HepG2 (cell line): Measurements from ENCODE around the gene APOA1. TPM values are rescaled to one million over a fixed set of nuclear protein-coding genes. Genes with fewer than 3 reads are reported as not detected.

Experiments used
- CAMTA2 ChIP-seq: sonication (generic); formaldehyde crosslinking; IDR thresholded peaks from 2 replicates; pipeline ENCODE4 v1.4.0; 2020; ENCODE audit warnings: mild to moderate bottlenecking, missing genetic modification reagents, borderline replicate concordance
- CBX1 ChIP-seq: IDR thresholded peaks from one replicate; pipeline ENCODE4 v1.6.1; 2016; ENCODE audit warnings: antibody characterized with exemption, low read depth
- ETV6 ChIP-seq: sonication (generic); formaldehyde crosslinking; conservative IDR thresholded peaks from 2 replicates; pipeline ENCODE4 v1.4.0; 2020; ENCODE audit warnings: missing genetic modification reagents
- EZH2 ChIP-seq: conservative IDR thresholded peaks from 2 replicates; pipeline ENCODE4 v1.6.1; 2012; ENCODE audit warnings: mild to moderate bottlenecking, low read depth, low read length, moderate library complexity
- HMG20A ChIP-seq: IDR thresholded peaks from 2 replicates; pipeline ENCODE4 v1.6.1; 2016; ENCODE audit warnings: borderline replicate concordance
- JUNB ChIP-seq: sonication (generic); formaldehyde crosslinking; IDR thresholded peaks from 2 replicates; pipeline ENCODE4 v1.8.0; 2022; ENCODE audit warnings: missing genetic modification reagents, mild to moderate bottlenecking, borderline replicate concordance
- MXD3 ChIP-seq: IDR thresholded peaks from 2 replicates; pipeline ENCODE4 v1.6.1; 2016; ENCODE audit warnings: mild to moderate bottlenecking, missing biosample characterization, missing genetic modification reagents
- NR3C1 ChIP-seq: sonication (generic); formaldehyde crosslinking; IDR thresholded peaks from 2 replicates; pipeline ENCODE4 v1.4.0; 2020; ENCODE audit warnings: missing genetic modification reagents
- RXRA ChIP-seq: sonication (generic); formaldehyde crosslinking; IDR thresholded peaks from 2 replicates; pipeline ENCODE4 v1.5.1; 2020; ENCODE audit warnings: missing genetic modification reagents
- SKIL ChIP-seq: sonication (generic); formaldehyde crosslinking; IDR thresholded peaks from 2 replicates; pipeline ENCODE4 v1.8.0; 2022; ENCODE audit warnings: missing genetic modification reagents, mild to moderate bottlenecking, moderate library complexity, borderline replicate concordance
- SMAD1 ChIP-seq: sonication (generic); formaldehyde crosslinking; IDR thresholded peaks from 2 replicates; pipeline ENCODE4 v1.4.0; 2020; ENCODE audit warnings: missing genetic modification reagents, low read depth, mild to moderate bottlenecking, borderline replicate concordance
- SP5 ChIP-seq: IDR thresholded peaks from 2 replicates; pipeline ENCODE4 v1.6.1; 2016; ENCODE audit warnings: low read depth, borderline replicate concordance
- SUZ12 ChIP-seq: fragments of 150-350 bp; IDR thresholded peaks from 2 replicates; pipeline ENCODE4 v1.6.1; 2014; ENCODE audit warnings: low read depth, low read length
- ZBTB7B ChIP-seq: sonication (generic); formaldehyde crosslinking; IDR thresholded peaks from 2 replicates; pipeline ENCODE4 v1.4.0; 2020; ENCODE audit warnings: missing genetic modification reagents
- ZNF333 ChIP-seq: sonication (generic); formaldehyde crosslinking; IDR thresholded peaks from 2 replicates; pipeline ENCODE4 v1.4.0; 2020; ENCODE audit warnings: mild to moderate bottlenecking, missing genetic modification reagents, borderline replicate concordance
- ZNF484 ChIP-seq: sonication (generic); formaldehyde crosslinking; IDR thresholded peaks from 2 replicates; pipeline ENCODE4 v1.5.1; 2020; ENCODE audit warnings: mild to moderate bottlenecking, low read depth, missing genetic modification reagents, borderline replicate concordance
- ZNF607 ChIP-seq: sonication (generic); formaldehyde crosslinking; IDR thresholded peaks from 2 replicates; pipeline ENCODE4 v1.5.1; 2020; ENCODE audit warnings: missing genetic modification reagents, mild to moderate bottlenecking, borderline replicate concordance
- polyA plus RNA-seq, 8 experiments: library from polyadenylated mRNA; depleted of rRNA in 3 of 8; stranded (reverse) in 7 of 8; unstranded in 1 of 8; fragments of >200 nt; fragmentation: Illumina TruSeq in 4 of 8; extraction: Trizol in 4 of 8; gene quantifications; 2 replicates each; pipeline versions ENCODE4 v1.2.1 to v1.2.3, GENCODE V29; 2011 to 2016; ENCODE audit warnings: low read depth in 4 of 8, missing spikeins in 1 of 8, mixed read lengths in 1 of 8; ENCODE audit not compliant: insufficient read depth in 1 of 8
- total RNA-seq, 5 experiments: library from RNA; depleted of rRNA; stranded (reverse); fragments of >200 nt; fragmentation: Illumina TruSeq; extraction: Trizol; gene quantifications; 2 replicates each; pipeline ENCODE4 v1.2.3, GENCODE V29; 2016; ENCODE audit warnings: low read depth in 1 of 5
- TF ChIP-seq, protein P1 (sequence below): IDR thresholded peaks from 2 replicates; pipeline ENCODE4 v1.6.1; 2016; ENCODE audit warnings: missing compliant biosample characterization, missing genetic modification reagents, borderline replicate concordance
- TF ChIP-seq, protein P2 (sequence below): sonication (generic); formaldehyde crosslinking; IDR thresholded peaks from 2 replicates; pipeline ENCODE4 v1.5.0; 2020; ENCODE audit warnings: mild to moderate bottlenecking, missing genetic modification reagents
- TF ChIP-seq, protein P3 (sequence below): sonication (generic); formaldehyde crosslinking; IDR thresholded peaks from 2 replicates; pipeline ENCODE4 v1.8.1; 2023; ENCODE audit warnings: mild to moderate bottlenecking, moderate library complexity, missing genetic modification reagents

APOA1 gene
- total and polyA plus RNA-seq, 2 of the 13 experiments (the other 11 are each of a cell fraction or from before 2014, with no cell fraction given): 1,973 to 5,485 TPM

DNA sequence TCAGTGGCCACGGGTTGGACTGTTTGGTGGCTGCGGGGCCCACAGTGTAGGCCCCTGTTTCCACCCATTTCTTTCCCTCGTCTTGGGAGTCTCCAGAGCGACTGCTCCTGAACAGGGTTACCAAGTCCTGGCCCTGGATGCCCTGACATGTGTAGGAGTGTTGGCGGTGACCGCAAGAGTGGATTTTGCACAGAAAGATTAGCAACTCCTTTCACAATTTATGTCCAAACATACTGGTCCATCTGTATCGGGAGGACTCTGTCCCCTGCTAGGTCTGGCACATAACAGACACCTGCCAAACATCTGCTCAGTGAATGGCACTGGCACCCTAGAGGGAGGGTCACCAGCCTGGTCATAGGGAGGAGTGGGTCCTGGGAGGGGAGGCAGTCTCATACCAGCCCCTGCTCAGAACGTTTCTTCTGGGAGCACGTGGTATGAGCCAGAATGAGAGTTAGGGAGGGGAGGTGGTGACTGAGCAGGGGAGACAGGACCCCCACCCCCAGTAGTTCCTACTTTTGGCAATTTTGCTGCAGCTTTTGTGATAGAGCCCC lies 3.4 kb upstream of the APOA1 start (continued):
- TF ChIP-seq, protein P1, sequence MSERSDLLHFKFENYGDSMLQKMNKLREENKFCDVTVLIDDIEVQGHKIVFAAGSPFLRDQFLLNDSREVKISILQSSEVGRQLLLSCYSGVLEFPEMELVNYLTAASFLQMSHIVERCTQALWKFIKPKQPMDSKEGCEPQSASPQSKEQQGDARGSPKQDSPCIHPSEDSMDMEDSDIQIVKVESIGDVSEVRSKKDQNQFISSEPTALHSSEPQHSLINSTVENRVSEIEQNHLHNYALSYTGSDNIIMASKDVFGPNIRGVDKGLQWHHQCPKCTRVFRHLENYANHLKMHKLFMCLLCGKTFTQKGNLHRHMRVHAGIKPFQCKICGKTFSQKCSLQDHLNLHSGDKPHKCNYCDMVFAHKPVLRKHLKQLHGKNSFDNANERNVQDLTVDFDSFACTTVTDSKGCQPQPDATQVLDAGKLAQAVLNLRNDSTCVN (CRISPR knock-in tag): no peak
- no peak for TF ChIP-seq CAMTA2 (CRISPR knock-in tag)
- no peak for TF ChIP-seq HMG20A
- TF ChIP-seq RXRA (CRISPR knock-in tag): peak; percentile 74
- TF ChIP-seq, protein P2, sequence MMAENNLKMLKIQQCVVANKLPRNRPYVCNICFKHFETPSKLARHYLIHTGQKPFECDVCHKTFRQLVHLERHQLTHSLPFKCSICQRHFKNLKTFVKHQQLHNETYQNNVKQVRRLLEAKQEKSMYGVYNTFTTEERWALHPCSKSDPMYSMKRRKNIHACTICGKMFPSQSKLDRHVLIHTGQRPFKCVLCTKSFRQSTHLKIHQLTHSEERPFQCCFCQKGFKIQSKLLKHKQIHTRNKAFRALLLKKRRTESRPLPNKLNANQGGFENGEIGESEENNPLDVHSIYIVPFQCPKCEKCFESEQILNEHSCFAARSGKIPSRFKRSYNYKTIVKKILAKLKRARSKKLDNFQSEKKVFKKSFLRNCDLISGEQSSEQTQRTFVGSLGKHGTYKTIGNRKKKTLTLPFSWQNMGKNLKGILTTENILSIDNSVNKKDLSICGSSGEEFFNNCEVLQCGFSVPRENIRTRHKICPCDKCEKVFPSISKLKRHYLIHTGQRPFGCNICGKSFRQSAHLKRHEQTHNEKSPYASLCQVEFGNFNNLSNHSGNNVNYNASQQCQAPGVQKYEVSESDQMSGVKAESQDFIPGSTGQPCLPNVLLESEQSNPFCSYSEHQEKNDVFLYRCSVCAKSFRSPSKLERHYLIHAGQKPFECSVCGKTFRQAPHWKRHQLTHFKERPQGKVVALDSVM: no peak
- no peak for TF ChIP-seq MXD3
- TF ChIP-seq SKIL (CRISPR knock-in tag): no peak
- no peak for TF ChIP-seq ZNF333 (CRISPR knock-in tag)
- TF ChIP-seq SMAD1 (CRISPR knock-in tag): no peak
- no peak for TF ChIP-seq SP5 (CRISPR knock-in tag)
- TF ChIP-seq ZNF484 (CRISPR knock-in tag): no peak
- no peak for TF ChIP-seq NR3C1 (CRISPR knock-in tag)
- no peak for TF ChIP-seq EZH2
- no peak for TF ChIP-seq CBX1
- TF ChIP-seq ETV6 (CRISPR knock-in tag): no peak
- TF ChIP-seq ZNF607: no peak
- no peak for TF ChIP-seq JUNB
- TF ChIP-seq ZBTB7B (CRISPR knock-in tag): no peak
- TF ChIP-seq SUZ12: no peak
- TF ChIP-seq, protein P3, sequence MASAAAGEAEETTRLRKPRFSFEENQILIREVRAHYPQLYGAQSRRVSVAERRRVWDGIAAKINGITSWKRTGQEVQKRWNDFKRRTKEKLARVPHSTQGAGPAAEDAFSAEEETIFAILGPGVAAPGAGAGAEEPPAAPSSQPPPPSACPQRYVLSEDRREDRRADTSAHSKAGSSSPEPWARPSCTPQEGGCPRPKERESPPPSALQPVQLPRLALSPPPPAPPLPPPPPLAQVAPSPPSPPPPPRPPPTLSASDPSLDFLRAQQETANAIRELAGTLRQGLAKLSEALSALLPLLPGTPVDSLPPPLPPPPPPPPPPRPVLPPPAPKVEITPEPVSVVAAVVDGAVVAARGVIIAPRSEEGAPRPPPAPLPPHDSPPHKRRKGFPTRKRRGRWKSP: peak; percentile 77
